H4 (cell line): Measurements from ENCODE around the gene MTRF1L. TPM values are rescaled to one million over a fixed set of nuclear protein-coding genes. Genes with fewer than 3 reads are reported as not detected.

Source experiments
- DNase-seq: peaks from one replicate; pipeline ENCODE4 v3.0.0-alpha.2; 2015; ENCODE audit warnings: low spot score
- total RNA-seq: library from RNA; depleted of rRNA; stranded (reverse); fragments of >200 nt; shearing (Covaris generic); gene quantifications from 2 replicates; pipeline ENCODE4 v1.2.3, GENCODE V29; 2014; rRNA removed

MTRF1L gene, protein sequence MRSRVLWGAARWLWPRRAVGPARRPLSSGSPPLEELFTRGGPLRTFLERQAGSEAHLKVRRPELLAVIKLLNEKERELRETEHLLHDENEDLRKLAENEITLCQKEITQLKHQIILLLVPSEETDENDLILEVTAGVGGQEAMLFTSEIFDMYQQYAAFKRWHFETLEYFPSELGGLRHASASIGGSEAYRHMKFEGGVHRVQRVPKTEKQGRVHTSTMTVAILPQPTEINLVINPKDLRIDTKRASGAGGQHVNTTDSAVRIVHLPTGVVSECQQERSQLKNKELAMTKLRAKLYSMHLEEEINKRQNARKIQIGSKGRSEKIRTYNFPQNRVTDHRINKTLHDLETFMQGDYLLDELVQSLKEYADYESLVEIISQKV
- total RNA-seq = 7.9 and 11.3 TPM in 2 replicates

DNA sequence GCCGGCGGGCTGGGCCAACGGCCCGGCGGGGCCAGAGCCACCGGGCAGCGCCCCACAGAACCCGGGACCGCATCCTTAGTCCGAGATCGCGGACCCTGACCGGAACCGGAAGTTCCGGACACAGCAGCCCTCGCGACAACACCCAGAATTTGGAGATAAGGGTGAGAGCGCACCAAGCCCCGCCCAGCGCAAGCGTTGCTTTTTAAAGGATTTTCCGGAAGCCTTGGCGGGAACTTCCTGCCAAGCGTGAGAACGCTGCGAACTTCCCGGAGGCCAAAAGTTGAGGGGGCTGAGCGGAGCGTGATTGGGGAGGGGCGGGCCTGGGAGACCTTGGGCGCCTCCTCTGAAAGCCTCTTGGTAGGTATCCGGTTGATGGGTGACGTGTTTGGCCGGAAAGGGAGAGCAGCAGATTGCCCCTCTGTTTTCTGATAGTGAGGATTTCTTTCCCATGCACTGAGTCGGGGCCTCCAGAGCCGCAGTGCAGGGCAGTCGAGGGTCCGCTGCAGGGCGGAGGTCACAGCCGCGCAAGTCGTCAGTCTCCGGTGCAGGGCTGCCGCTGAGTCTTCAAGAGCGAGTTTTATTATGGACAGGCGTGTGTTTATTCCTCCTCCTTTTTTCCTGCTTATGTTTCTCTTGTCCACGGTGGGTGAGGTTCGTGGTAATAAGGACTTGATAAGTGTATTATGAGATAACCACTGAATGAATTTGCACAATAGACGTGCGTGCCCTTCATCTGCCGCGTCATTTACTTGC is at the start of gene MTRF1L:
MTRF1L (minus strand) TSS at position 97 of the 753 bp plus-strand sequence; CDS start at position 73, 24 bp downstream.
- peak; percentile 90 for DNase-seq

DNA sequence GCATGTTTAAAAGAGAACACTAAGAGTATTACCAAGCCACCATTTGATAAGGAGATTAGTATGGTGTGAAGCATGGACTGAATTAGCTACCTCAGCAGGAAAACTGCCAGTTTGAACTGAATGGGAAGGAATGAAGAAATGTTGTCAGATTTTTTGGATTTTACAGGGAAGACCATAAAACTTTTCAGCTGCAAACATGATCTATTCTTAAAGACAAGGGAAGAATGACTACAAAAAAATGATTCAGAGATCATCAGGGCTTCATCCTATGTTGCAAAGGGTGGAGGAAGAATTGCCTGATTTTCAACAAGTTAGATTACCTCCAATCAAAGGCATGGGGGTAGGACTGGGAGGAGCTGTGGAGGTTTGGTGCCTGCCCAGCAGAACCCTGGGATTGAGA is 49.3 kb upstream of the MTRF1L start:
- DNase-seq = no peak

DNA sequence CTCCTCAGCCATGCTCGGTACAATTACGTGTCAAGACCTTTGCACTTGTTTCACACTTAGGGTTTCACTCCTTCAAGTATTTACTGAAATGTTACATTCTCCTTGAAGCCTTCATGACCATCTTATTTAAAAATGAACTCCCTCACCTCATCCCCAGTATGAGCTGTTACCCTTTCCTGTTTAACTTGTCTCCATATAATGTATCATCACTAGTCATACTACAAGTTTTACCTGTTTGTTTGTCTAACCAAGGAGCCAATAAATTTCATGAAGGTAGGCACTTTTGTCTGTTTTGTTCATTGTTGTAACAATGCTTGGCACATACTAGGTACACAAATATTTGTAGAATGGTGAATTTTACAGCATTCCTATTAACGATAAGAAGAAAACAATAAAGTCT is 46.1 kb upstream of the MTRF1L start:
- DNase-seq = no peak

- no peak for DNase-seq
Measured at GRCh38 chr6:153047386-153047785, 44.9 kb upstream of the MTRF1L start.

GRCh38 chr6:153045271-153045670 is 42.8 kb upstream of the MTRF1L start:
- DNase-seq = no peak

GRCh38 chr6:153044295-153044694 is 41.8 kb upstream of the MTRF1L start:
- no peak for DNase-seq

GRCh38 chr6:153043719-153044118 is 41.2 kb upstream of the MTRF1L start:
- DNase-seq = no peak

DNA sequence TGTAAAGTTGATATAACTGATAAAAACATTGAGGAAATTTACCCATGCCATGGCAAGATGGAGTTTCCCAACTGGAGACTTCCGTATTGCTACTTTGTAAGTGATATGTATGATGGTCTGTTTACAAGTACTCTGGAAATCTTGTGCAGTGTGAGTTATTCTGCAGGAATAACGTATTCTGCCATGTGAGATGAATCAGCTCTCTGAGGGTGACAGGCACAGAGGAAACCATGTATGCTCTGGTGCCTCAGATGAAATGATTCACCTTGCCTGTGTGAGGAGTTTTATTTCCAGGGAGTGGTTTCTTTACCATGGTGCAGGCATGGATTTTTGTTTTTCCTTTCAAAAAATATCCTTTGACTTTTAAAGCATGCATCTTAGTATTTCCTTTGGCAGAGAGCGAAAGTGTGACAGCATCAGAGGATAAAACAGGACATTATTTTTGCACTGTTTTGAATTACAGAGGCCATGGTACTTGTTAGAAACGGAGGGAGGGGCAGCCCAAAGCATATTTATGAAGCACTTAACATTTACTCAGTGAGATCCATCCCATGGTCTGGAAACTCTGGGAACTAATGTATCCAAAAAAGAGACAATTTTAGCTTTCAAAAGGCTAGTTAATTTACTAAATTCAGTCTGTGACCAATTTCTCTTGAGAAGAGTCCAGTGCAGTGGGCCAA is 36.0 kb upstream of the MTRF1L start:
- no peak for DNase-seq

GRCh38 chr6:153034139-153034538 is 31.6 kb upstream of the MTRF1L start:
- no peak for DNase-seq

DNA sequence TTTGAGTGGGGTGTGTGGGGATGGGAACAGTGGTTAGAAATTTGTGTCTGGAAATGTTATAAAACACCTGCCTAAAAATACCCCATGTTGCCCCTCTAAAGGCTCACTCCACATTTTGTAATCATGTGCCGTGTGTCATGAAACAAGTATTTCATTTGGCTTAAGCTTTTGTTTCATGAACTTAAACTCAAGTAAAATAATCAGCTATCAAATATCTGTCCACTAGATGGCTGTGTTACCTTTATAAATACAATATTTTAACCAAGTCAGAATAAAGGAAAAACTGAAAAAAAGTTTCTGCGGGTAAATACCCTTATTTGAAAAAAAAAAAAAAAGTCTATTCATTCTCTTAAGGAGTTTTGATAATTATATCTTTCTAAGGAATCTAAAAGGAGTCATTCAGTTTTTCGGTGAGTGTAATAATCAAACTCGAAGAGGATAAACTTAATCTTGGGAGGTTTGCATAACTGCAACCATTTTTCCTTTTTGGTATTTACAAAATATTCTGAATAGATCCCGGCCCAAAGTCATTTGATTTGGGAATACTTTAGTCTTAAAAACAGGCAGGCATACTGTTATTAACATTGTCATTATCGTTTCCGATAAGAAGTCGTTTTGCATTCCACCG is 29.9 kb upstream of the MTRF1L start:
- peak; percentile 11 for DNase-seq

DNA sequence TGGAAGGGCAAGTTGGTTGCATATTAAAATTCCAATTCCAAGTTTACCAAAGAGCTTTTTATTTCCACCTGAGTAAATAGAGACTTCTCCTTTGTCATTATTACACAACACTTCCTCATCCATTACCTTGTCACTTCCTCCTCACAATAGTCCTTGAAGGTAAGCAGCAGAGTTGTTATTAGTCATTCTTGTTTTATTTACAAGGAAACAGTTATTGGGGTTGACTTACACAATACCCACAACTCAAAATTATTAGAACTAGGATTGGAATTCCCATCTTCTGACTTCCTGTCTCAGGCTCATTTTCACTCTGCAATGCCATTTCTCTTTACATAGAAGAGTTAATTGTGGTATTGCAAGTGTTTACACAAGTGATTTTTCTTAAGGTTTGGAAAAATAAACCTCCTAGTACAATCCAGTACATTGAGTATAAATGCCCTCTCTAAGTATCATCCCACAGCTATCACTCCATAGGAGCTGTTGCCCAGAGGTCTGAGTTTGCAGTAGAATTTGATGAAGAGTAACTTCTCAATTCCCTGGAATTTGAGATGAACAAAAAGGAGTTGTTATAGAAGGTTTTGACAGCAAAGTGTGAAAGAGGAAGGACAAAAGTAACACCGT is 28.9 kb upstream of the MTRF1L start:
- peak; percentile 6 for DNase-seq

DNA sequence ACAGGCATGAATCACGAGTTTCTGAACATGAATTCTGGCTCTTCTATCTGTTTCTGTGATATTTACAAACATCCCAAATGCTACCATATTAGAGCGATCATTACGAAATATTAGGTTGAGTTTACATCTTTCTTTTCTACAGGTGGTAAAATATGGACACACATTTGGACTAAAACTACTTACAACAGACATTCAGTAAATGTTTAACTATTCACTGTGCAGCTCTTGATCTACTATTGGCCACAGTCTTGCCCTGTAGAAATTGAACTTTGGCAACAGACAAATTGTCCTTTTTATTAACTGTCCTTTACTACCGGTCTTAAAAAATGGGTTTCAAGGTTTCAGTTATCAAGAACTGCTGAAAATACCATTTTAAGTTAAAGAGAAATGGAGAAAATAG is 26.5 kb upstream of the MTRF1L start:
- no peak for DNase-seq

GRCh38 chr6:153028286-153028685 is 25.8 kb upstream of the MTRF1L start:
- DNase-seq = no peak

GRCh38 chr6:153027480-153027879 is 25.0 kb upstream of the MTRF1L start:
- DNase-seq = no peak

GRCh38 chr6:153024709-153025017 is 22.2 kb upstream of the MTRF1L start:
- no peak for DNase-seq

- DNase-seq = peak; percentile 16
Measured at GRCh38 chr6:153023977-153024708, 21.6 kb upstream of the MTRF1L start.

DNA sequence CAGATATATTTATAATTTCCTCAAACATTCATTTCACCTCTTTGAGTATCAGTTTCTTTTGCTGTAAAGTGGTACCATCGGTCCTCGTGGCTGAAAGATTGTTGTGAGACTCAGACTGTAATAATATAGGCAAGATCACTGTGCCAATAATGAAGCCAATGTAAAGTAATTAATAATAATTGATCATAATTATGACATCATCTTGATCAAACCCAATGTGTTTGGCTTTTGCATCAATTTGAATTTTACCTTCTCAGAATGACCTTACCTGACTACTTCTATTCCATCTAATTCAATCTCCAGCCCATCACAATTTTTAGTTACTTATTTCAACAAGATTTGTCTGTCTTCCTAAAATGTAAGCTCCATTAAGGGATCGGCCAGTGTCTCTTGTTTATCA is 15.8 kb upstream of the MTRF1L start:
- no peak for DNase-seq

GRCh38 chr6:153016846-153017245 is 14.3 kb upstream of the MTRF1L start:
- no peak for DNase-seq

GRCh38 chr6:153015094-153015640 is 12.7 kb upstream of the MTRF1L start:
- no peak for DNase-seq

DNA sequence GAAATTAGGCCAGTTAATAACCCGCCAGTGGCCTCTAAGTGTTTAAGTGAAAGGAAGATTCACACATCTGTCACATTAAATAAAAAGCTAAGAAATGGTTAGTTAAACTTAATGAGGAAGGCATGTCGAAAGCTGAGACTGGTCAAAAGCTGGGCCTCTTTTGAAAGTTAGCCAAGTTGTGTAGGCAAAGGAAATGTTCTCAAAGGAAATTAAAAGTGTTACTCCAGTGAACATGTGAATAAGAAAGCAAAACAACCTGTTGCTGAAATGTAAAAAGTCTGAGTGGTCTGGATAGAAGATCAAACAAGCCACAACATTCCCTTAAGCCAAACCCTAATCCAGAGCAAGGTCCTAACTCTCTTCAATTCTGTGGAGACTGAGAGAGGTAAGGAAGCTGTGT is 10.9 kb upstream of the MTRF1L start:
- no peak for DNase-seq

GRCh38 chr6:153012856-153013255 is 10.3 kb upstream of the MTRF1L start:
- no peak for DNase-seq
